Neuronal stem cell (in vitro differentiated cells): ENCODE results near the gene MTUS2.
A peak's percentile ranks its signal among the peaks of the same experiment; 100 is the strongest.

Experiments used
- DNase-seq: peaks from one replicate; pipeline ENCODE4 v3.0.0-alpha.2; 2013; ENCODE audit warnings: low spot score
- H2AFZ ChIP-seq: one replicate; pipeline ENCODE4 v1.6.1; 2013; ENCODE audit warnings: mild to moderate bottlenecking, low read length, inconsistent platforms
- H2AK5ac ChIP-seq: 2 replicates; pipeline ENCODE4 v1.6.1; 2013; ENCODE audit warnings: low read depth, mild to moderate bottlenecking, inconsistent platforms, low read length, moderate library complexity, mixed read lengths
- H2BK120ac ChIP-seq: 2 replicates; pipeline ENCODE4 v1.6.1; 2013; ENCODE audit warnings: low read depth, mild to moderate bottlenecking, inconsistent platforms, low read length, moderate library complexity, mixed read lengths
- H2BK12ac ChIP-seq: one replicate; pipeline ENCODE4 v1.6.1; 2013; ENCODE audit warnings: low read length, inconsistent platforms
- H2BK15ac ChIP-seq: 2 replicates; pipeline ENCODE4 v1.6.1; 2013; ENCODE audit warnings: mild to moderate bottlenecking, low read length, inconsistent platforms, mixed read lengths
- H2BK5ac ChIP-seq: one replicate; pipeline ENCODE4 v1.6.1; 2013; ENCODE audit warnings: inconsistent platforms, mild to moderate bottlenecking, low read length, moderate library complexity
- H3K14ac ChIP-seq: one replicate; pipeline ENCODE4 v1.6.1; 2013; ENCODE audit warnings: low read length, inconsistent platforms
- H3K18ac ChIP-seq: 2 replicates; pipeline ENCODE4 v1.6.1; 2013; ENCODE audit warnings: low read length, inconsistent platforms
- H3K23ac ChIP-seq: 2 replicates; pipeline ENCODE4 v1.6.1; 2013; ENCODE audit warnings: low read depth, mild to moderate bottlenecking, mixed read lengths, low read length, inconsistent platforms; ENCODE audit not compliant: poor library complexity
- H3K27ac ChIP-seq: replicated peaks from 3 replicates; pipeline ENCODE4 v1.5.1; 2013; ENCODE audit warnings: low read length, inconsistent platforms
- H3K27me3 ChIP-seq, 3 experiments: 2 replicates each; pipeline ENCODE4 v1.6.1; 2013; ENCODE audit warnings: low read length in 3 of 3, mild to moderate bottlenecking in 2 of 3, inconsistent platforms in 1 of 3, low read depth in 1 of 3, mixed read lengths in 1 of 3, moderate library complexity in 1 of 3; ENCODE audit not compliant: control insufficient read depth in 3 of 3, insufficient read depth in 3 of 3
- H3K36me3 ChIP-seq, 2 donors: replicated peaks in 1 of 2; 2 replicates each; pipeline ENCODE4 v1.6.1; 2013; ENCODE audit warnings: low read length in 2 of 2; ENCODE audit not compliant: control insufficient read depth in 2 of 2, insufficient read depth in 2 of 2
- H3K4ac ChIP-seq: 2 replicates; pipeline ENCODE4 v1.6.1; 2013; ENCODE audit warnings: inconsistent platforms, mild to moderate bottlenecking, low read length, moderate library complexity
- H3K4me1 ChIP-seq, 2 donors: 1 replicate in 1 of 2; 2 replicates in 1 of 2; pipeline ENCODE4 v1.6.1; 2013; ENCODE audit warnings: low read length in 2 of 2, low read depth in 1 of 2; ENCODE audit not compliant: control insufficient read depth in 2 of 2, insufficient read depth in 1 of 2
- H3K4me2 ChIP-seq: one replicate; pipeline ENCODE4 v1.6.1; 2013; ENCODE audit warnings: mild to moderate bottlenecking, low read length, inconsistent platforms; ENCODE audit not compliant: insufficient read depth, poor library complexity, severe bottlenecking
- H3K4me3 ChIP-seq, 2 donors: 2 replicates each; pipeline ENCODE4 v1.5.1; 2013; ENCODE audit warnings: low read length in 2 of 2, mild to moderate bottlenecking in 2 of 2, inconsistent platforms in 1 of 2, moderate library complexity in 1 of 2
- H3K79me1 ChIP-seq: one replicate; pipeline ENCODE4 v1.6.1; 2013; ENCODE audit warnings: low read depth, mild to moderate bottlenecking, inconsistent platforms, low read length, moderate library complexity
- H3K9ac ChIP-seq: one replicate; pipeline ENCODE4 v1.6.1; 2013; ENCODE audit warnings: mild to moderate bottlenecking, low read depth, low read length, inconsistent platforms; ENCODE audit not compliant: poor library complexity
- H3K9me3 ChIP-seq, 2 donors: replicated peaks in 1 of 2; 2 replicates each; pipeline versions ENCODE3 to v1.6.1; 2013; ENCODE audit warnings: low read length in 2 of 2, mild to moderate bottlenecking in 2 of 2, inconsistent platforms in 1 of 2, low read depth in 1 of 2, mixed read lengths in 1 of 2, moderate library complexity in 1 of 2; ENCODE audit not compliant: control insufficient read depth in 2 of 2, insufficient read depth in 1 of 2
- H4K8ac ChIP-seq: one replicate; pipeline ENCODE4 v1.6.1; 2013; ENCODE audit warnings: low read depth, mild to moderate bottlenecking, inconsistent platforms, low read length, moderate library complexity
- H4K91ac ChIP-seq: one replicate; pipeline ENCODE4 v1.6.1; 2013; ENCODE audit warnings: low read length, low read depth, mild to moderate bottlenecking, inconsistent platforms; ENCODE audit not compliant: poor library complexity
- WGBS, 2 donors: extraction: QIAGEN DNeasy Blood & Tissue Kit; methylation state at CpG; one replicate each; pipeline ENCODE4 v1.1.7; 2013; ENCODE audit warnings: missing lambda C conversion rate in 2 of 2, mixed read lengths in 1 of 2; ENCODE audit not compliant: insufficient read length in 2 of 2, insufficient replicate concordance in 1 of 2; ENCODE audit errors: extremely low coverage in 2 of 2; 5-methylcytosine and 5-hydroxymethylcytosine counted together

MTUS2 gene

GRCh38 chr13:29423050-29423449 lies 602.9 kb downstream of the MTUS2 start:
- peak; percentile 21 for DNase-seq
- H2AK5ac ChIP-seq, result no peak overlapping the region
- no peak overlapping the region for H2BK15ac ChIP-seq
- no peak overlapping the region for H3K27ac ChIP-seq
- H3K36me3 ChIP-seq, result no peaks in the 10 kb centered on the region
- H3K14ac ChIP-seq, result no peak overlapping the region
- no peaks in the 10 kb centered on the region for H3K79me1 ChIP-seq
- H3K4me2 ChIP-seq, result no peak overlapping the region
- H3K4ac ChIP-seq, result no peak overlapping the region
- H3K4me1 ChIP-seq, result peaks cover 0 to 5% of the 10 kb centered on the region in 2 donors
- no peak overlapping the region for H2BK12ac ChIP-seq
- no peak overlapping the region for H2BK5ac ChIP-seq
- WGBS, 2 donors, result no CpG with 5 or more reads among the region's 1 CpG
- H3K23ac ChIP-seq, result no peak overlapping the region
- H3K18ac ChIP-seq, result no peak overlapping the region
- H2BK120ac ChIP-seq, result no peak overlapping the region
- H3K27me3 ChIP-seq, result peaks cover 0 to 13% (median 0%) of the 10 kb centered on the region in 3 experiments
- no peak overlapping the region for H4K91ac ChIP-seq
- no peak overlapping the region for H3K9ac ChIP-seq
- H2AFZ ChIP-seq, result no peak overlapping the region
- H3K9me3 ChIP-seq, result no peaks in the 10 kb centered on the region
- no peak overlapping the region for H4K8ac ChIP-seq
- no peak overlapping the region for H3K4me3 ChIP-seq

GRCh38 chr13:29427937-29428309 lies 607.8 kb downstream of the MTUS2 start:
- no peaks in the 10 kb centered on the region for H3K36me3 ChIP-seq
- no peak overlapping the region for H4K8ac ChIP-seq
- H2BK15ac ChIP-seq, result no peak overlapping the region
- H3K4ac ChIP-seq, result no peak overlapping the region
- H2BK5ac ChIP-seq, result no peak overlapping the region
- H3K14ac ChIP-seq, result no peak overlapping the region
- no peak for DNase-seq
- H2AK5ac ChIP-seq, result no peak overlapping the region
- peak overlapping the region; percentile 76 for H2AFZ ChIP-seq
- no peak overlapping the region for H3K23ac ChIP-seq
- no peaks in the 10 kb centered on the region for H3K79me1 ChIP-seq
- H3K9me3 ChIP-seq, result no peaks in the 10 kb centered on the region
- H4K91ac ChIP-seq, result no peak overlapping the region
- peaks cover 0 to 4% of the 10 kb centered on the region in 2 donors for H3K4me1 ChIP-seq
- H3K4me2 ChIP-seq, result peak overlapping the region; percentile 84
- H3K4me3 ChIP-seq, result peak overlapping the region in 1 of 2 donors; percentile 82
- H3K18ac ChIP-seq, result no peak overlapping the region
- WGBS, 2 donors, result no CpG with 5 or more reads among the region's 3 CpGs
- H3K9ac ChIP-seq, result no peak overlapping the region
- peaks cover 0 to 45% (median 0%) of the 10 kb centered on the region in 3 experiments for H3K27me3 ChIP-seq
- H2BK120ac ChIP-seq, result no peak overlapping the region
- H2BK12ac ChIP-seq, result no peak overlapping the region
- H3K27ac ChIP-seq, result no peak overlapping the region

GRCh38 chr13:29428310-29429181 lies 608.4 kb downstream of the MTUS2 start:
- peak overlapping the region; percentile 38 for H3K9ac ChIP-seq
- DNase-seq, result peak; percentile 31
- no peaks in the 10 kb centered on the region for H3K9me3 ChIP-seq
- no peak overlapping the region for H3K14ac ChIP-seq
- no peak overlapping the region for H3K27ac ChIP-seq
- peaks cover 0 to 45% (median 0%) of the 10 kb centered on the region in 3 experiments for H3K27me3 ChIP-seq
- H3K4ac ChIP-seq, result no peak overlapping the region
- peaks cover 0 to 2% of the 10 kb centered on the region in 2 donors for H3K4me1 ChIP-seq
- no peaks in the 10 kb centered on the region for H3K36me3 ChIP-seq
- H2AK5ac ChIP-seq, result no peak overlapping the region
- H2AFZ ChIP-seq, result peak overlapping the region; percentile 84
- no peaks in the 10 kb centered on the region for H3K79me1 ChIP-seq
- no peak overlapping the region for H3K23ac ChIP-seq
- no peak overlapping the region for H2BK5ac ChIP-seq
- peak overlapping the region; percentile 84 for H3K4me2 ChIP-seq
- no peak overlapping the region for H2BK12ac ChIP-seq
- H2BK15ac ChIP-seq, result no peak overlapping the region
- no peak overlapping the region for H2BK120ac ChIP-seq
- H3K18ac ChIP-seq, result peak overlapping the region; percentile 25
- no peak overlapping the region for H4K8ac ChIP-seq
- H4K91ac ChIP-seq, result no peak overlapping the region
- no CpG with 5 or more reads among the region's 34 CpGs for whole genome bisulfite sequencing, 2 donors
- H3K4me3 ChIP-seq, result peak overlapping the region; percentile 13 to 82

GRCh38 chr13:29429286-29429900 lies 609.3 kb downstream of the MTUS2 start:
- Histone ChIP-seq H2BK15ac (no peak overlapping the region), H3K9ac (no peak overlapping the region), H3K4me1 (peaks cover 0 to 2% of the 10 kb centered on the region in 2 donors), H3K23ac (no peak overlapping the region), H4K8ac (no peak overlapping the region), H3K18ac (no peak overlapping the region), H3K14ac (no peak overlapping the region), H3K36me3 (no peaks in the 10 kb centered on the region), H2AFZ (no peak overlapping the region), H2BK12ac (no peak overlapping the region), H3K9me3 (no peaks in the 10 kb centered on the region), H3K4me2 (no peak overlapping the region), H3K27me3 (peaks cover 0 to 46% (median 0%) of the 10 kb centered on the region in 3 experiments), H2BK5ac (no peak overlapping the region), H3K4ac (no peak overlapping the region), H2AK5ac (no peak overlapping the region), H3K79me1 (no peaks in the 10 kb centered on the region), H3K27ac (no peak overlapping the region), H4K91ac (no peak overlapping the region), H3K4me3 (no peak overlapping the region), H2BK120ac (no peak overlapping the region)
- WGBS, 2 donors, result no CpG with 5 or more reads among the region's 2 CpGs
- DNase-seq, result no peak
